ENCODE measurements around the gene SPTLC1. TPM values are rescaled to one million over a fixed set of nuclear protein-coding genes. Genes with fewer than 3 reads are reported as not detected.

SPTLC1 gene
- total and polyA plus RNA-seq, 2 of the 13 experiments (the other 11 are each of a cell fraction or from before 2014, with no cell fraction given) = 56.2 to 72.5 TPM

GRCh38 chr9:92138157-92138959 lies 23.1 kb upstream of the SPTLC1 start (continued):
- TF ChIP-seq POGZ (CRISPR knock-in tag; IDR thresholded peaks at IDR 0.05) = peak; percentile 45; the same call in 1 of the 2 replicates
- TF ChIP-seq PREB (CRISPR knock-in tag; IDR thresholded peaks at IDR 0.05) = no peak
- TF ChIP-seq CBX5 (CRISPR knock-in tag; IDR thresholded peaks at IDR 0.05; ENCODE audit: borderline replicate concordance) = no peak
- no peak for TF ChIP-seq MZF1 (CRISPR knock-in tag; IDR thresholded peaks at IDR 0.05; ENCODE audit: borderline replicate concordance)
- no peak for TF ChIP-seq PHF5A (CRISPR knock-in tag; IDR thresholded peaks at IDR 0.05; ENCODE audit: low read depth, unreplicated experiment)
- no peak for TF ChIP-seq FOXM1 (CRISPR knock-in tag; IDR thresholded peaks at IDR 0.05)
- TF ChIP-seq CEBPG (CRISPR knock-in tag; IDR thresholded peaks at IDR 0.05) = peak; percentile 64
- TF ChIP-seq ZNF800 (CRISPR knock-in tag; IDR thresholded peaks at IDR 0.05) = no peak
- 0 out of 2 replicates have a peak, but pooled peaks have one; percentile 33 for TF ChIP-seq PHF21A (CRISPR knock-in tag; IDR thresholded peaks at IDR 0.05)
- TF ChIP-seq UBTF (CRISPR knock-in tag; IDR thresholded peaks at IDR 0.05) = 0 out of 2 replicates have a peak, but pooled peaks have one; percentile 36
- TF ChIP-seq ZFP41 (CRISPR knock-in tag; IDR thresholded peaks at IDR 0.05; ENCODE audit: borderline replicate concordance) = 0 out of 2 replicates have a peak, but pooled peaks have one; percentile 59
- peak; percentile 36; the same call in 1 of the 2 replicates for TF ChIP-seq ZNF232 (CRISPR knock-in tag; IDR thresholded peaks at IDR 0.05; ENCODE audit: borderline replicate concordance)
- 0 out of 2 replicates have a peak, but pooled peaks have one; percentile 45 for TF ChIP-seq ZBTB7A (CRISPR knock-in tag; IDR thresholded peaks at IDR 0.05)
- TF ChIP-seq SMARCE1 (IDR thresholded peaks at IDR 0.05; ENCODE audit: borderline replicate concordance) = no peak
- TF ChIP-seq IRF1 (CRISPR knock-in tag; IDR thresholded peaks at IDR 0.05; ENCODE audit: low read depth) = no peak
- no peak for TF ChIP-seq ZNF652 (CRISPR knock-in tag; IDR thresholded peaks at IDR 0.05; ENCODE audit: borderline replicate concordance, low read depth)
- no peak; the same call in none of the 2 replicates for TF ChIP-seq SAFB2 (CRISPR knock-in tag; IDR thresholded peaks at IDR 0.05; ENCODE audit: borderline replicate concordance, low read depth)
- no peak; the same call in 1 of the 2 replicates for TF ChIP-seq JUNB (CRISPR knock-in tag; IDR thresholded peaks at IDR 0.05; ENCODE audit: borderline replicate concordance)
- TF ChIP-seq ZBTB49 (CRISPR knock-in tag; IDR thresholded peaks at IDR 0.05; ENCODE audit: borderline replicate concordance) = no peak
- no peak for TF ChIP-seq ZSCAN9 (CRISPR knock-in tag; IDR thresholded peaks at IDR 0.05; ENCODE audit: borderline replicate concordance)
- TF ChIP-seq GATA4 (IDR thresholded peaks at IDR 0.05; ENCODE audit: borderline replicate concordance, low read depth) = no peak
